ENCODE results near the gene DIAPH3.

DNA sequence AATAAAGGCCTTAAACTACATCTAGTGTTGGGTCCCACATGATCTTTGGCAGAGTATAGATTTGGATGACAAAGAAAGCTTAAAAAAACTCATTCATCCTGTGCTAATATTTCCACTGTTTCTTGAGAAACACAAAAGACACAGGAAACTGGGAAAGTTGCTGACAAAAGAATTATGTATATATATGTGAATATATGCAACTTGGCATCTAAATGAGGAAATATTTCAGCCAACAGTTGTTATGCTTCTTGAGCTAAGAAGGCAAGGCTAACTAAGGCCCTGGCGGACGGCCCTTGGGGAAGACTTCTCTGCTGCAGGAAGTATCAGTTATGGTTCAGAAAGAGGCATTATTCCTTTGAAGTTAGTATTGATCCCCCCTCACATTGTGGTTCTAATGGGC, 491.8 kb downstream of the DIAPH3 start:
- TF ChIP-seq, protein P1, sequence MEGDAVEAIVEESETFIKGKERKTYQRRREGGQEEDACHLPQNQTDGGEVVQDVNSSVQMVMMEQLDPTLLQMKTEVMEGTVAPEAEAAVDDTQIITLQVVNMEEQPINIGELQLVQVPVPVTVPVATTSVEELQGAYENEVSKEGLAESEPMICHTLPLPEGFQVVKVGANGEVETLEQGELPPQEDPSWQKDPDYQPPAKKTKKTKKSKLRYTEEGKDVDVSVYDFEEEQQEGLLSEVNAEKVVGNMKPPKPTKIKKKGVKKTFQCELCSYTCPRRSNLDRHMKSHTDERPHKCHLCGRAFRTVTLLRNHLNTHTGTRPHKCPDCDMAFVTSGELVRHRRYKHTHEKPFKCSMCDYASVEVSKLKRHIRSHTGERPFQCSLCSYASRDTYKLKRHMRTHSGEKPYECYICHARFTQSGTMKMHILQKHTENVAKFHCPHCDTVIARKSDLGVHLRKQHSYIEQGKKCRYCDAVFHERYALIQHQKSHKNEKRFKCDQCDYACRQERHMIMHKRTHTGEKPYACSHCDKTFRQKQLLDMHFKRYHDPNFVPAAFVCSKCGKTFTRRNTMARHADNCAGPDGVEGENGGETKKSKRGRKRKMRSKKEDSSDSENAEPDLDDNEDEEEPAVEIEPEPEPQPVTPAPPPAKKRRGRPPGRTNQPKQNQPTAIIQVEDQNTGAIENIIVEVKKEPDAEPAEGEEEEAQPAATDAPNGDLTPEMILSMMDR (conservative IDR thresholded peaks at IDR 0.05) = no peak
- no peak for TF ChIP-seq ZFX (IDR thresholded peaks at IDR 0.05)

Data from C4-2B (cell line).